ENCODE data around the gene RTN4RL1.

Gene RTN4RL1

GRCh38 chr17:2051061-2051932 is 26.2 kb upstream of the RTN4RL1 start:
- in situ Hi-C loops (cut with MboI; ENCODE audit: low pct_unique_long_range_greater_than_20kb, low sequenced_read_pairs) = loop anchor here (25.0 kb wide), 1 partner anchor 186 kb away; no protein-coding TSS in a partner anchor
- DNase-seq = no peak

- in situ Hi-C loops (cut with MboI; ENCODE audit: low pct_unique_long_range_greater_than_20kb, low sequenced_read_pairs) = loop anchor here (25.0 kb wide), 1 partner anchor 187 kb away; no protein-coding TSS in a partner anchor
Observed at GRCh38 chr17:2050300-2051060, 25.3 kb upstream of the RTN4RL1 start.

GRCh38 chr17:2049333-2050299 is 24.5 kb upstream of the RTN4RL1 start:
- in situ Hi-C loops (cut with MboI; ENCODE audit: low pct_unique_long_range_greater_than_20kb, low sequenced_read_pairs) = loop anchor here (25.0 kb wide), 1 partner anchor 188 kb away; no protein-coding TSS in a partner anchor
- peak; percentile 68 for DNase-seq

More at GRCh38 chr17:2050300-2051060, 25.3 kb upstream of the RTN4RL1 start:
- no peak for DNase-seq

- no peak for DNase-seq
- in situ Hi-C loops (cut with MboI; ENCODE audit: low pct_unique_long_range_greater_than_20kb, low sequenced_read_pairs) = no loop called here
Observed at GRCh38 chr17:2048805-2049204, 23.7 kb upstream of the RTN4RL1 start.

GRCh38 chr17:2047590-2047989 is 22.5 kb upstream of the RTN4RL1 start:
- in situ Hi-C loops (cut with MboI; ENCODE audit: low pct_unique_long_range_greater_than_20kb, low sequenced_read_pairs) = no loop called here
- no peak for DNase-seq

GRCh38 chr17:2044263-2044894 is 19.2 kb upstream of the RTN4RL1 start:
- no peak for DNase-seq
- in situ Hi-C loops (cut with MboI; ENCODE audit: low pct_unique_long_range_greater_than_20kb, low sequenced_read_pairs) = no loop called here

GRCh38 chr17:2043785-2044184 is 18.7 kb upstream of the RTN4RL1 start:
- in situ Hi-C loops (cut with MboI; ENCODE audit: low pct_unique_long_range_greater_than_20kb, low sequenced_read_pairs) = no loop called here

GRCh38 chr17:2042933-2043332 is 17.8 kb upstream of the RTN4RL1 start:
- in situ Hi-C loops (cut with MboI; ENCODE audit: low pct_unique_long_range_greater_than_20kb, low sequenced_read_pairs) = no loop called here
- DNase-seq = no peak

More at GRCh38 chr17:2043785-2044184, 18.7 kb upstream of the RTN4RL1 start:
- no peak for DNase-seq

- DNase-seq = peak; percentile 45
- in situ Hi-C loops (cut with MboI; ENCODE audit: low pct_unique_long_range_greater_than_20kb, low sequenced_read_pairs) = no loop called here
Observed at GRCh38 chr17:2042390-2042847, 17.3 kb upstream of the RTN4RL1 start.

- in situ Hi-C loops (cut with MboI; ENCODE audit: low pct_unique_long_range_greater_than_20kb, low sequenced_read_pairs) = no loop called here
- peak; percentile 96 for DNase-seq
Observed at GRCh38 chr17:2041561-2042389, 16.6 kb upstream of the RTN4RL1 start, which contains the start of gene OVCA2. Gene OVCA2 (plus strand): TSS chr17:2042022. CDS start chr17:2042048, 26 bp downstream.

GRCh38 chr17:2040942-2041560 is 15.9 kb upstream of the RTN4RL1 start:
- no peak for DNase-seq
- in situ Hi-C loops (cut with MboI; ENCODE audit: low pct_unique_long_range_greater_than_20kb, low sequenced_read_pairs) = no loop called here

GRCh38 chr17:2040219-2040827 is 15.2 kb upstream of the RTN4RL1 start:
- DNase-seq = no peak
- in situ Hi-C loops (cut with MboI; ENCODE audit: low pct_unique_long_range_greater_than_20kb, low sequenced_read_pairs) = no loop called here

GRCh38 chr17:2037155-2037554 is 12.0 kb upstream of the RTN4RL1 start:
- no peak for DNase-seq
- in situ Hi-C loops (cut with MboI; ENCODE audit: low pct_unique_long_range_greater_than_20kb, low sequenced_read_pairs) = loop anchor here (10.0 kb wide), 1 partner anchor 122 kb away; no protein-coding TSS in a partner anchor

- in situ Hi-C loops (cut with MboI; ENCODE audit: low pct_unique_long_range_greater_than_20kb, low sequenced_read_pairs) = loop anchor here (10.0 kb wide), 1 partner anchor 121 kb away; no protein-coding TSS in a partner anchor
- DNase-seq = no peak
Observed at GRCh38 chr17:2035541-2036488, 10.7 kb upstream of the RTN4RL1 start.

- DNase-seq = no peak
- in situ Hi-C loops (cut with MboI; ENCODE audit: low pct_unique_long_range_greater_than_20kb, low sequenced_read_pairs) = loop anchor here (10.0 kb wide), 1 partner anchor 120 kb away; no protein-coding TSS in a partner anchor
Observed at GRCh38 chr17:2034806-2035540, 9.8 kb upstream of the RTN4RL1 start.
